Heart right ventricle (tissue), 16 donors: ENCODE results near the gene DAZAP1. TPM values are rescaled to one million over a fixed set of nuclear protein-coding genes. Genes with fewer than 3 reads are reported as not detected.

ENCODE experiments used
- ATAC-seq, 8 donors: fragments of 200-7000 bp; cut with Tn5 transposase; one replicate each; pipeline ENCODE4 v1.9.1; 2020; ENCODE audit warnings: mild to moderate bottlenecking in 8 of 8, moderate library complexity in 8 of 8, moderate number of reproducible peaks in 1 of 8
- DNase-seq, 2 donors: peaks; one replicate each; pipeline ENCODE4 v3.0.0-alpha.2; 2020
- H3K27ac ChIP-seq, 10 donors: fragments of 200-600 bp; sonication (generic) in 2 of 10; one replicate each; pipeline versions ENCODE4 v1.5.0 to v1.8.0; 2020 to 2022; ENCODE audit warnings: mild to moderate bottlenecking in 3 of 10
- H3K27me3 ChIP-seq, 7 donors: fragments of 200-600 bp; one replicate each; pipeline ENCODE4 v1.8.0; 2021 to 2022; ENCODE audit warnings: mild to moderate bottlenecking in 2 of 7
- H3K36me3 ChIP-seq, 9 donors: fragments of 200-600 bp; sonication (generic) in 1 of 9; one replicate each; pipeline versions ENCODE4 v1.5.0 to v1.8.0; 2020 to 2022; ENCODE audit warnings: mild to moderate bottlenecking in 2 of 9
- H3K4me1 ChIP-seq, 9 donors: fragments of 200-600 bp; sonication (generic) in 1 of 9; one replicate each; pipeline versions ENCODE4 v1.5.0 to v1.8.0; 2020 to 2022; ENCODE audit warnings: mild to moderate bottlenecking in 4 of 9
- H3K4me3 ChIP-seq, 10 donors: fragments of 200-600 bp; sonication (generic) in 2 of 10; one replicate each; pipeline versions ENCODE4 v1.5.0 to v1.8.0; 2020 to 2022; ENCODE audit warnings: mild to moderate bottlenecking in 7 of 10, moderate library complexity in 2 of 10
- H3K9me3 ChIP-seq, 11 donors: fragments of 200-600 bp in 10 of 11; sonication (generic) in 2 of 11; one replicate each; pipeline versions ENCODE4 v1.5.0 to v1.8.0; 2013 to 2022; ENCODE audit warnings: mild to moderate bottlenecking in 2 of 11, control low read depth in 1 of 11, moderate library complexity in 1 of 11
- CTCF ChIP-seq, 9 donors: fragments of 200-600 bp; sonication (generic) in 2 of 9; IDR thresholded peaks; one replicate each; pipeline versions ENCODE4 v1.5.0 to v1.8.0; 2021 to 2022; ENCODE audit warnings: antibody characterized with exemption in 9 of 9, mild to moderate bottlenecking in 5 of 9, moderate library complexity in 1 of 9
- WGBS, 2 donors: extraction: QIAGEN DNeasy Blood & Tissue Kit; methylation state at CpG; one replicate each; pipeline ENCODE4 v1.1.7; 2013; ENCODE audit warnings: inconsistent platforms in 1 of 2; 5-methylcytosine and 5-hydroxymethylcytosine counted together
- intact Hi-C, 10 donors: fragments of 100-400 bp; cut with DNase I; formaldehyde crosslinking; loops; one replicate each; pipeline versions ENCODE4 v1.11.1 to v1.14.2; 2022
- long read RNA-seq, 3 donors: library from polyadenylated mRNA; unstranded; transcript quantifications; one replicate each; pipeline ENCODE4 v2.0.0, GENCODE V29; 2020 to 2021
- polyA plus RNA-seq, 2 donors: library from polyadenylated mRNA; stranded (reverse); fragments of 200-250 nt; gene quantifications; one replicate each; pipeline ENCODE4 v1.2.3, GENCODE V29; 2013
- total RNA-seq, 10 donors: library from RNA; stranded (reverse); fragmentation: NEBNext Ultra II Directional in 3 of 10; extraction: Animal tissue kit (Norgen Biotek cat#: 25700) in 3 of 10; gene quantifications; one replicate each; pipeline versions ENCODE4 v1.2.1 to v1.2.4, GENCODE V29; 2021 to 2023
- donor health status: Arrhythmogenic right ventricular cardiomyopathy.
- donor health status: ischemic (EF 13 %, LVEDD 7.1; RV severe dilation, severe dysfunction).
- donor health status: healthy with polysubstance abuse.
- donor health status: DM: no; HTN: yes; CAD: no.
- donor health status: DM: no; HTN: no; CAD: no.
- donor health status: ischemic (EF 25% LVEDD 6.9; RV normal size, moderate dysfunction).
- donor health status: ischemic (EF 25% LVEDD 5.7; RV mildly dilated, moderate dysfunction).
- donor health status: healthy.
- donor health status: DM: yes; HTN: yes; CAD: no.
- donor health status: Ischemic cardiomyopathy.
- donor health status: ischemic (EF 35%, LVEDD 5.7; RV mildly dilated, moderate dysfunction).
- donor health status: nonischemic (EF 11% LVEDD 7.7; RV severe dilation, severe dysfunction).
- donor health status: DM: yes; HTN: yes; CAD: no.
- donor health status: PGD.
- donor health status: ischemic (EF 29% LVEDD 5.4; RV normal size, mild dysfunction).
- donor health status: nonischemic (EF 23%, LVEDD 6.1; RV moderate dilation, normal function).

Gene DAZAP1
- total RNA-seq (100 to 1,000 TPM in 2 of 10 donors, 10 to 100 TPM in 8; 56.7 to 111 (median 73.8) TPM), polyA plus RNA-seq (10 to 100 TPM; 82.6 to 91.3 TPM)
- long read RNA-seq, donor 1, transcript DAZAP1-208 (1 exons, 3,642 nt) = major isoform, 23 of 70 reads
- long read RNA-seq, donor 1, transcript DAZAP1-211 (12 exons, 2,157 nt) = minor isoform, 8 of 70 reads
- long read RNA-seq, donor 1, transcript DAZAP1-201 (12 exons, 2,160 nt) = minor isoform, 15 of 70 reads
- long read RNA-seq, donor 1, partial matches to known transcripts = 11 of 70 reads
- long read RNA-seq, donor 1, other reads (novel, unspliced or antisense) = 12 of 70 reads
- long read RNA-seq, donor 2, transcript DAZAP1-201 (12 exons, 2,160 nt) = major isoform, 10 of 36 reads
- long read RNA-seq, donor 2, transcript DAZAP1-208 (1 exons, 3,642 nt) = minor isoform, 8 of 36 reads
- long read RNA-seq, donor 2, partial matches to known transcripts = 7 of 36 reads
- long read RNA-seq, donor 2, other reads (novel, unspliced or antisense) = 3 of 36 reads
- long read RNA-seq, donor 3, partial matches to known transcripts = 5 of 11 reads
- long read RNA-seq, donor 3, other reads (novel, unspliced or antisense) = 2 of 11 reads

- TF ChIP-seq CTCF (IDR thresholded peaks at IDR 0.05) = no peak
- ATAC-seq (peak in 1 of 8 donors; percentile 0), DNase-seq (peak in 1 of 2 donors; percentile 53)
- Histone ChIP-seq H3K4me3 (peak within 1 kb of the TSS; percentile 68 to 100 (median 99)), H3K27ac (peak within 1 kb of the TSS; percentile 93 to 99 (median 98)), H3K27me3 (peaks cover 0 to 12% (median 0%) of the 10 kb centered on the region in 7 donors), H3K36me3 (peaks cover 0 to 15% (median 0%) of the 10 kb centered on the region in 9 donors), H3K9me3 (no peaks in the 10 kb centered on the region), H3K4me1 (peaks cover 36 to 62% (median 48%) of the 10 kb centered on the region in 9 donors)
- intact Hi-C loops = loop anchor here in 4 of 10 donors (2.0 to 10.0 kb wide), 2 partner anchors 25 to 133 kb away; partner anchors contain the start of genes FAM174C (in 3 of the 4) and NDUFS7 (in 1 of the 4)
- 0 to 1% methylated on average over 56 to 112 of the region's 121 CpGs for WGBS, 2 donors
Measured at GRCh38 chr19:1407528-1408299, at the start of gene DAZAP1. TSS of gene DAZAP1 (plus strand) at chr19:1407586. CDS start at chr19:1407774, 188 bp downstream.

GRCh38 chr19:1360126-1360817 lies 47.1 kb upstream of the DAZAP1 start:
- Histone ChIP-seq H3K4me1 (peaks cover 12 to 45% (median 38%) of the 10 kb centered on the region in 9 donors), H3K4me3 (peak overlapping the region in 7 of 10 donors; percentile 4 to 40 (median 36)), H3K27ac (peak overlapping the region; percentile 20 to 81 (median 59)), H3K27me3 (no peaks in the 10 kb centered on the region), H3K9me3 (no peaks in the 10 kb centered on the region), H3K36me3 (peaks cover 0 to 87% (median 25%) of the 10 kb centered on the region in 9 donors)
- WGBS, 2 donors = 65 to 74% methylated on average over 30 of the region's 30 CpGs
- ATAC-seq (peak in 2 of 8 donors; percentile 6 to 7), DNase-seq (no peak)
- intact Hi-C loops = loop anchor here in 3 of 10 donors (5.0 to 10.0 kb wide), 2 partner anchors 73 to 75 kb away; partner anchors contain the start of gene EFNA2 (in 3 of the 3)
- TF ChIP-seq CTCF (IDR thresholded peaks at IDR 0.05) = no peak

- Histone ChIP-seq H3K4me1 (peaks cover 12 to 40% (median 33%) of the 10 kb centered on the region in 9 donors), H3K9me3 (no peaks in the 10 kb centered on the region), H3K27ac (peak overlapping the region; percentile 20 to 81 (median 59)), H3K27me3 (no peaks in the 10 kb centered on the region), H3K36me3 (peaks cover 0 to 93% (median 28%) of the 10 kb centered on the region in 9 donors), H3K4me3 (peak overlapping the region in 9 of 10 donors; percentile 4 to 40 (median 36))
- WGBS, 2 donors = 39 to 43% methylated on average over 31 of the region's 31 CpGs
- ATAC-seq (peak; percentile 78 to 91 (median 80)), DNase-seq (peak; percentile 62 to 80)
- intact Hi-C loops = loop anchor here in 3 of 10 donors (5.0 to 10.0 kb wide), 2 partner anchors 74 to 76 kb away; partner anchors contain the start of gene EFNA2 (in 3 of the 3)
- peak in 1 of 9 donors; percentile 6 for TF ChIP-seq CTCF (IDR thresholded peaks at IDR 0.05)
Measured at GRCh38 chr19:1360818-1361461, 46.4 kb upstream of the DAZAP1 start.
